Stimulated activated CD8-positive, alpha-beta memory T cell treated with anti-CD3 and anti-CD28 coated beads, Interleukin-15, amount 100 ng/mL, for 48 hours (primary cell): ENCODE results near the gene SIGLEC15.
A peak's percentile ranks its signal among the peaks of the same experiment; 100 is the strongest.
"Not testable (repeated sequence)": the region's sequence is repeated elsewhere in the genome, so short reads cannot be mapped to it uniquely, and the experiment has no call there.

ENCODE experiments used
- DNase-seq, 2 donors: peaks; one replicate each; pipeline ENCODE4 v3.0.0-alpha.2; 2020; ENCODE audit warnings: low read depth in 2 of 2

SIGLEC15 gene

GRCh38 chr18:45844938-45845337, 19.5 kb downstream of the SIGLEC15 start:
- DNase-seq, result no peak

- no peak for DNase-seq
These were observed 19.9 kb downstream of the SIGLEC15 start for GRCh38 chr18:45845410-45845809.

- no peak for DNase-seq
These were observed 21.6 kb downstream of the SIGLEC15 start for GRCh38 chr18:45847119-45847518.

- DNase-seq, result not testable (repeated sequence)
These were observed 23.2 kb downstream of the SIGLEC15 start for GRCh38 chr18:45848643-45849042.

GRCh38 chr18:45849529-45849928, 24.1 kb downstream of the SIGLEC15 start:
- DNase-seq, result no peak

GRCh38 chr18:45850021-45850420, 24.5 kb downstream of the SIGLEC15 start:
- DNase-seq, result no peak

GRCh38 chr18:45851161-45851925, 25.9 kb downstream of the SIGLEC15 start:
- no peak for DNase-seq

GRCh38 chr18:45852631-45853030, 27.2 kb downstream of the SIGLEC15 start:
- DNase-seq, result no peak

- no peak for DNase-seq
These were observed 28.6 kb downstream of the SIGLEC15 start for GRCh38 chr18:45854036-45854586.

GRCh38 chr18:45856531-45856930, 31.1 kb downstream of the SIGLEC15 start:
- no peak for DNase-seq

- DNase-seq, result no peak
These were observed 33.9 kb downstream of the SIGLEC15 start for GRCh38 chr18:45859334-45859733.

GRCh38 chr18:45860492-45860891, 35.0 kb downstream of the SIGLEC15 start:
- DNase-seq, result no peak

- no peak for DNase-seq
These were observed 35.5 kb downstream of the SIGLEC15 start for GRCh38 chr18:45860971-45861370.

- DNase-seq, result no peak
These were observed 36.5 kb downstream of the SIGLEC15 start for GRCh38 chr18:45861926-45862325.

GRCh38 chr18:45863469-45863868, 38.0 kb downstream of the SIGLEC15 start:
- no peak for DNase-seq

- DNase-seq, result no peak
These were observed 38.6 kb downstream of the SIGLEC15 start for GRCh38 chr18:45864081-45864480.

- no peak for DNase-seq
These were observed 40.0 kb downstream of the SIGLEC15 start for GRCh38 chr18:45865466-45865865.

- DNase-seq, result no peak
These were observed 44.9 kb downstream of the SIGLEC15 start for GRCh38 chr18:45870419-45870818.

- no peak for DNase-seq
These were observed 46.1 kb downstream of the SIGLEC15 start for GRCh38 chr18:45871431-45872084.

- peak; percentile 40 to 56 for DNase-seq
These were observed 49.2 kb downstream of the SIGLEC15 start for GRCh38 chr18:45874491-45875184.

- DNase-seq, result no peak
These were observed 50.7 kb downstream of the SIGLEC15 start for GRCh38 chr18:45876161-45876560.

- DNase-seq, result no peak
These were observed 51.9 kb downstream of the SIGLEC15 start for GRCh38 chr18:45877403-45877802.
